MM.1S (cell line): Measurements from ENCODE around the gene GCSAM.

Experiments
- DNase-seq: peaks from one replicate; pipeline ENCODE4 v3.0.0-alpha.2; 2015
- H2AFZ ChIP-seq: fragments of 300-600 bp; sonication (generic); 2 replicates; pipeline ENCODE4 v1.6.0; 2016; ENCODE audit warnings: antibody characterized with exemption, low read length
- H3F3A ChIP-seq: fragments of 300-600 bp; sonication (generic); 2 replicates; pipeline ENCODE4 v1.6.1; 2016; ENCODE audit warnings: mild to moderate bottlenecking, antibody characterized with exemption, low read length, moderate library complexity, mixed read lengths; ENCODE audit not compliant: insufficient read depth
- H3K27ac ChIP-seq: fragments of 300-600 bp; sonication (generic); 2 replicates; pipeline ENCODE4 v1.5.1; 2016; ENCODE audit warnings: mild to moderate bottlenecking, low read length
- H3K27me3 ChIP-seq: fragments of 300-600 bp; sonication (generic); replicated peaks from 2 replicates; pipeline ENCODE4 v1.6.0; 2016; ENCODE audit warnings: low read length; ENCODE audit not compliant: insufficient read depth
- H3K36me3 ChIP-seq: fragments of 300-600 bp; sonication (generic); replicated peaks from 2 replicates; pipeline ENCODE4 v1.6.1; 2016; ENCODE audit warnings: mild to moderate bottlenecking, low read length, mixed read lengths; ENCODE audit not compliant: insufficient read depth
- H3K4me1 ChIP-seq: fragments of 300-600 bp; sonication (generic); 2 replicates; pipeline ENCODE4 v1.6.1; 2016; ENCODE audit warnings: low read length, mixed read lengths
- H3K4me2 ChIP-seq: fragments of 300-600 bp; sonication (generic); 2 replicates; pipeline ENCODE4 v1.6.0; 2016; ENCODE audit warnings: low read depth, low read length
- H3K4me3 ChIP-seq: fragments of 300-600 bp; sonication (generic); 2 replicates; pipeline ENCODE4 v1.5.1; 2016; ENCODE audit warnings: low read length, mixed read lengths
- H3K79me2 ChIP-seq: fragments of 300-600 bp; sonication (generic); 2 replicates; pipeline ENCODE4 v1.6.1; 2016; ENCODE audit warnings: mixed run types, low read length, mixed read lengths
- H3K9ac ChIP-seq: fragments of 300-600 bp; sonication (generic); 2 replicates; pipeline ENCODE4 v1.6.1; 2016; ENCODE audit warnings: low read length, mixed read lengths
- H3K9me2 ChIP-seq: fragments of 300-600 bp; sonication (generic); replicated peaks from 2 replicates; pipeline ENCODE4 v1.6.1; 2016; ENCODE audit warnings: mild to moderate bottlenecking, low read length, mixed read lengths; ENCODE audit not compliant: insufficient read depth
- H3K9me3 ChIP-seq: fragments of 300-600 bp; sonication (generic); replicated peaks from 2 replicates; pipeline ENCODE4 v1.6.1; 2016; ENCODE audit warnings: mild to moderate bottlenecking, low read length, mixed read lengths; ENCODE audit not compliant: insufficient read depth
- H4K20me1 ChIP-seq: fragments of 300-600 bp; sonication (generic); 2 replicates; pipeline ENCODE4 v1.6.1; 2016; ENCODE audit warnings: mild to moderate bottlenecking, low read length, moderate library complexity, mixed read lengths; ENCODE audit not compliant: insufficient read depth
- EZH2 ChIP-seq: fragments of 300-600 bp; sonication (generic); optimal IDR thresholded peaks from 2 replicates; pipeline ENCODE3; 2017; ENCODE audit warnings: low read depth, mild to moderate bottlenecking, antibody characterized with exemption, low read length, mixed read lengths
- EZH2phosphoT487 ChIP-seq: fragments of 300-600 bp; sonication (generic); IDR thresholded peaks from 2 replicates; pipeline ENCODE4 v1.6.1; 2018; ENCODE audit warnings: antibody characterized with exemption, low read length
- TF ChIP-seq, protein P1 (sequence below): fragments of 300-600 bp; sonication (generic); IDR thresholded peaks from 2 replicates; pipeline ENCODE4 v1.5.1; 2016; ENCODE audit warnings: antibody characterized with exemption, low read length, mixed read lengths

The GCSAM gene

GRCh38 chr3:112141293-112141692, 8.2 kb upstream of the GCSAM start:
- H3K27me3 ChIP-seq, result no peaks in the 10 kb centered on the region
- H3K27ac ChIP-seq, result no peak overlapping the region
- H3K4me1 ChIP-seq, result peaks cover 24% of the 10 kb centered on the region
- H2AFZ ChIP-seq, result no peak overlapping the region
- no peaks in the 10 kb centered on the region for H4K20me1 ChIP-seq
- no peaks in the 10 kb centered on the region for H3K9me3 ChIP-seq
- H3F3A ChIP-seq, result no peaks in the 10 kb centered on the region
- no peak for DNase-seq
- TF ChIP-seq, protein P1, sequence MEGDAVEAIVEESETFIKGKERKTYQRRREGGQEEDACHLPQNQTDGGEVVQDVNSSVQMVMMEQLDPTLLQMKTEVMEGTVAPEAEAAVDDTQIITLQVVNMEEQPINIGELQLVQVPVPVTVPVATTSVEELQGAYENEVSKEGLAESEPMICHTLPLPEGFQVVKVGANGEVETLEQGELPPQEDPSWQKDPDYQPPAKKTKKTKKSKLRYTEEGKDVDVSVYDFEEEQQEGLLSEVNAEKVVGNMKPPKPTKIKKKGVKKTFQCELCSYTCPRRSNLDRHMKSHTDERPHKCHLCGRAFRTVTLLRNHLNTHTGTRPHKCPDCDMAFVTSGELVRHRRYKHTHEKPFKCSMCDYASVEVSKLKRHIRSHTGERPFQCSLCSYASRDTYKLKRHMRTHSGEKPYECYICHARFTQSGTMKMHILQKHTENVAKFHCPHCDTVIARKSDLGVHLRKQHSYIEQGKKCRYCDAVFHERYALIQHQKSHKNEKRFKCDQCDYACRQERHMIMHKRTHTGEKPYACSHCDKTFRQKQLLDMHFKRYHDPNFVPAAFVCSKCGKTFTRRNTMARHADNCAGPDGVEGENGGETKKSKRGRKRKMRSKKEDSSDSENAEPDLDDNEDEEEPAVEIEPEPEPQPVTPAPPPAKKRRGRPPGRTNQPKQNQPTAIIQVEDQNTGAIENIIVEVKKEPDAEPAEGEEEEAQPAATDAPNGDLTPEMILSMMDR, result no peak
- TF ChIP-seq EZH2phosphoT487 (no peak), EZH2 (no peak)
- no peak overlapping the region for H3K9ac ChIP-seq
- H3K4me2 ChIP-seq, result no peak overlapping the region
- no peaks in the 10 kb centered on the region for H3K36me3 ChIP-seq
- no peaks in the 10 kb centered on the region for H3K79me2 ChIP-seq
- H3K4me3 ChIP-seq, result no peak overlapping the region
- no peaks in the 10 kb centered on the region for H3K9me2 ChIP-seq

DNA sequence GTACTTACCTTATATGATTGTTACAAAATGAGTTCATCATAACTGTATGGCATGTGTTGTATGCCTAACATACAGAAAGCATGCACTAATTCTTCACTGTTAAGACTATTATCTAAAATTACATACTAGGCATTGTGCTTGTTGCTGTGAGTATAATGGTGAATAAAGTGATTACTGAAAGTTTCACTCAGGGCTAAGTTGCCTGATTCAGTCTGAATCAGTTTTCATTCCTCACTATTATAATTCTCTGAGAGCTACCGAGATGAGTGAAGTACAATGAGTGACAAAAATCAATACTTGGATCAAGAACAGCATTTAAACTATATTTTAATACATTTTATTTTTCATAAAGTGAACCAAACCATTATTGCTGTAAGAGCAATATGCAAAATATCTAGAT, 7.5 kb upstream of the GCSAM start:
- Histone ChIP-seq H3K36me3 (no peaks in the 10 kb centered on the region), H3K27ac (no peak overlapping the region), H3K4me3 (no peak overlapping the region), H3K9me2 (no peaks in the 10 kb centered on the region), H2AFZ (no peak overlapping the region), H3K4me1 (peaks cover 31% of the 10 kb centered on the region), H3K4me2 (no peak overlapping the region), H3F3A (no peaks in the 10 kb centered on the region), H3K27me3 (no peaks in the 10 kb centered on the region), H3K9ac (no peak overlapping the region), H3K9me3 (no peaks in the 10 kb centered on the region), H3K79me2 (no peaks in the 10 kb centered on the region), H4K20me1 (no peaks in the 10 kb centered on the region)
- DNase-seq, result no peak
- TF ChIP-seq EZH2 (no peak), EZH2phosphoT487 (no peak)
- TF ChIP-seq, protein P1, result no peak

DNA sequence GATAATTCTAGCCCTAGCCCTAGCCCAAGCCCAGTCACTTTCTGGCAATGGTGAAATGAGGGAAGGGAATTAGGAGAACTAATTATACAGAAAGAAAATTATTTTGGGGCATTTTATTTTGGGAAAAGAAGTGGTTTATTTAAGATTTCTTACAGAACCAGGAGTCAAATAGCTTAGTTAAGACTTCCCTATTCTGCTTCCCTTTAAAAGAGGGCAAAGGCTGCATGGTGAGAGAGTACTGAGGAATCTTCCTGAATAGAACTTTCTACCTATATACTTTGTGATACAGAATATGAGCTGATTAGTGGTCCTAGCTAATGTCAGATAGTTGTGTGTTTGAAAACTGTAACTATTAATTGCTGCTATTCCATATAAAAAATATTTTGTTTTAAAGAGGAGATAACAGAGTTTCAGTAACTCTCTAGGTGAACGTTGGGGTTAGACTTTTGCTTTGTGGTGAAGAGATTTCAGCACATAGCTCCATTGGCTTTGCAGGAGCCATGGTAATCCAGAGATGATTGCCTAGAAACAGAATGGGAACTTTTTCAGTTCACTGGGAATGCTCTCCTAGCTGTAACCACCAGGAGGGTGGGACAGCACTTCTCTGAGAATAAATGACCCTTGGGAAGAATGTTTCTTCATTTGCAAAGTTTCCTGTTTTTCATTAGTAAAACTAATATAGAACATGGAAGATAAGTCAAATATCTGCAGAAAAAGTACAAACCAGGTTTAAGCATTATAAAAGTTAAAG, 5.3 kb upstream of the GCSAM start:
- Histone ChIP-seq H3K36me3 (no peaks in the 10 kb centered on the region), H3K4me1 (peaks cover 46% of the 10 kb centered on the region), H3K9me3 (no peaks in the 10 kb centered on the region), H3K4me3 (no peak overlapping the region), H3K27me3 (no peaks in the 10 kb centered on the region), H3K27ac (no peak overlapping the region), H2AFZ (no peak overlapping the region), H3K9me2 (no peaks in the 10 kb centered on the region), H4K20me1 (no peaks in the 10 kb centered on the region), H3K9ac (no peak overlapping the region), H3F3A (peaks cover 16% of the 10 kb centered on the region; the same call in 1 of the 2 replicates), H3K4me2 (no peak overlapping the region), H3K79me2 (no peaks in the 10 kb centered on the region)
- DNase-seq, result no peak
- TF ChIP-seq EZH2phosphoT487 (no peak), EZH2 (no peak)
- TF ChIP-seq, protein P1, result no peak
